GM06990 (cell line): ENCODE measurements around the gene WDR59.
A peak's percentile ranks its signal among the peaks of the same experiment; 100 is the strongest.

Experiments
- DNase-seq: peaks from one replicate; pipeline ENCODE4 v3.0.0-alpha.2; 2011; ENCODE audit not compliant: insufficient read length; ENCODE audit errors: extremely low read depth
- H3K27me3 ChIP-seq: replicated peaks from 2 replicates; pipeline ENCODE4 v1.6.0; 2011; ENCODE audit warnings: low read length; ENCODE audit not compliant: control insufficient read depth, insufficient read depth
- H3K36me3 ChIP-seq: 2 replicates; pipeline ENCODE4 v1.5.1; 2011; ENCODE audit warnings: low read length; ENCODE audit not compliant: control insufficient read depth, insufficient read depth
- H3K4me3 ChIP-seq: replicated peaks from 2 replicates; pipeline ENCODE4 v1.5.1; 2011; ENCODE audit warnings: low read depth, mild to moderate bottlenecking, control low read depth, low read length
- CTCF ChIP-seq: IDR thresholded peaks from 2 replicates; pipeline ENCODE4 v1.5.1; 2011; ENCODE audit warnings: low read length, control low read depth, mild to moderate bottlenecking, inconsistent platforms; ENCODE audit not compliant: insufficient read depth, poor library complexity, severe bottlenecking

WDR59 gene

GRCh38 chr16:75023009-75023408 lies 38.1 kb upstream of the WDR59 start:
- DNase-seq, result no peak
- Histone ChIP-seq H3K4me3 (no peak overlapping the region), H3K27me3 (no peaks in the 10 kb centered on the region), H3K36me3 (no peaks in the 10 kb centered on the region)
- TF ChIP-seq CTCF, result no peak

GRCh38 chr16:75022567-75022966 lies 37.6 kb upstream of the WDR59 start:
- no peak for DNase-seq
- no peaks in the 10 kb centered on the region for H3K27me3 ChIP-seq
- no peak overlapping the region for H3K4me3 ChIP-seq
- TF ChIP-seq CTCF, result no peak
- no peaks in the 10 kb centered on the region for H3K36me3 ChIP-seq

- Histone ChIP-seq H3K27me3 (no peaks in the 10 kb centered on the region), H3K36me3 (no peaks in the 10 kb centered on the region), H3K4me3 (no peak overlapping the region)
- no peak for TF ChIP-seq CTCF
- DNase-seq, result no peak
Observed at GRCh38 chr16:75021410-75021809, 36.5 kb upstream of the WDR59 start.

GRCh38 chr16:75019586-75019985 lies 34.7 kb upstream of the WDR59 start:
- no peak overlapping the region for H3K4me3 ChIP-seq
- no peak for TF ChIP-seq CTCF
- no peak for DNase-seq
- H3K27me3 ChIP-seq, result no peaks in the 10 kb centered on the region
- H3K36me3 ChIP-seq, result no peaks in the 10 kb centered on the region

- peak; percentile 29 for DNase-seq
- TF ChIP-seq CTCF, result no peak
- H3K36me3 ChIP-seq, result no peaks in the 10 kb centered on the region
- H3K27me3 ChIP-seq, result no peaks in the 10 kb centered on the region
- no peak overlapping the region for H3K4me3 ChIP-seq
Observed at GRCh38 chr16:75019007-75019406, 34.1 kb upstream of the WDR59 start.
